SK-N-SH treated with all-trans-retinoic acid at 6 μM for 48 hours (cell line): ENCODE data around the gene ADAMTSL1.

Source experiments
- ATAC-seq: fragments of 200-7000 bp; cut with Tn5 transposase; 3 replicates; pipeline ENCODE4 v1.9.1; 2020; ENCODE audit warnings: mild to moderate bottlenecking, moderate library complexity
- ARNTL ChIP-seq: fragments of 450-650 bp; formaldehyde crosslinking; IDR thresholded peaks from 2 replicates; pipeline ENCODE4 v1.5.0; 2020; ENCODE audit warnings: low read depth, mild to moderate bottlenecking, moderate library complexity, borderline replicate concordance
- CSDC2 ChIP-seq: fragments of 250-450 bp; sonication (Bioruptor Pico); IDR thresholded peaks from 2 replicates; pipeline ENCODE4 v1.5.0; 2020; ENCODE audit warnings: mild to moderate bottlenecking, moderate library complexity
- GLIS3 ChIP-seq: fragments of 250-450 bp; sonication (Bioruptor Pico); IDR thresholded peaks from 2 replicates; pipeline ENCODE4 v1.5.0; 2020; ENCODE audit warnings: mild to moderate bottlenecking, moderate library complexity
- ISL1 ChIP-seq: fragments of 250-450 bp; sonication (Bioruptor Pico); IDR thresholded peaks from 2 replicates; pipeline ENCODE4 v2.1.2; 2022; ENCODE audit warnings: mild to moderate bottlenecking, moderate library complexity
- OSR1 ChIP-seq: fragments of 250-450 bp; sonication (Bioruptor Pico); IDR thresholded peaks from 2 replicates; pipeline ENCODE4 v1.8.0; 2022; ENCODE audit warnings: moderate library complexity, mild to moderate bottlenecking, inconsistent platforms
- PPARA ChIP-seq: fragments of 250-450 bp; sonication (Bioruptor Pico); IDR thresholded peaks from 2 replicates; pipeline ENCODE4 v1.5.0; 2020; ENCODE audit warnings: mild to moderate bottlenecking, borderline replicate concordance
- RARB ChIP-seq: fragments of 250-450 bp; sonication (Bioruptor Pico); IDR thresholded peaks from 2 replicates; pipeline ENCODE4 v1.8.0; 2021; ENCODE audit warnings: mild to moderate bottlenecking, moderate library complexity
- SNAI2 ChIP-seq: fragments of 250-450 bp; sonication (Bioruptor Pico); IDR thresholded peaks from 2 replicates; pipeline ENCODE4 v1.5.0; 2020; ENCODE audit warnings: mild to moderate bottlenecking, moderate library complexity
- TCF4 ChIP-seq: fragments of 250-450 bp; sonication (Bioruptor Pico); IDR thresholded peaks from 2 replicates; pipeline ENCODE4 v1.8.0; 2021; ENCODE audit warnings: mild to moderate bottlenecking, moderate library complexity, borderline replicate concordance
- TOX ChIP-seq: fragments of 250-450 bp; sonication (Bioruptor Pico); IDR thresholded peaks from 2 replicates; pipeline ENCODE4 v1.8.0; 2021; ENCODE audit warnings: mild to moderate bottlenecking, moderate library complexity, borderline replicate concordance
- ZC3H10 ChIP-seq: fragments of 250-450 bp; sonication (Bioruptor Pico); IDR thresholded peaks from 2 replicates; pipeline ENCODE4 v1.5.1; 2021; ENCODE audit warnings: mild to moderate bottlenecking, moderate library complexity
- ZFP3 ChIP-seq: fragments of 250-450 bp; sonication (Bioruptor Pico); IDR thresholded peaks from 2 replicates; pipeline ENCODE4 v1.5.0; 2020; ENCODE audit warnings: mild to moderate bottlenecking, moderate library complexity
- ZFP30 ChIP-seq: fragments of 450-650 bp; formaldehyde crosslinking; IDR thresholded peaks from 2 replicates; pipeline ENCODE4 v1.5.0; 2022; ENCODE audit warnings: mild to moderate bottlenecking, moderate library complexity
- ZNF565 ChIP-seq: fragments of 450-650 bp; formaldehyde crosslinking; conservative IDR thresholded peaks from 2 replicates; pipeline ENCODE4 v1.5.0; 2020; ENCODE audit warnings: low read depth, mild to moderate bottlenecking, moderate library complexity
- ZNF8 ChIP-seq: fragments of 450-650 bp; formaldehyde crosslinking; IDR thresholded peaks from 2 replicates; pipeline ENCODE4 v1.5.0; 2020; ENCODE audit warnings: mild to moderate bottlenecking, moderate library complexity
- TF ChIP-seq, protein P1 (sequence below): fragments of 250-450 bp; sonication (Bioruptor Pico); IDR thresholded peaks from 2 replicates; pipeline ENCODE4 v1.5.0; 2020; ENCODE audit warnings: mild to moderate bottlenecking, moderate library complexity
- TF ChIP-seq, protein P2 (sequence below): fragments of 250-450 bp; sonication (Bioruptor Pico); IDR thresholded peaks from 2 replicates; pipeline ENCODE4 v1.8.0; 2020; ENCODE audit warnings: mild to moderate bottlenecking, moderate library complexity, borderline replicate concordance
- TF ChIP-seq, protein P3 (sequence below): fragments of 250-450 bp; sonication (Bioruptor Pico); IDR thresholded peaks from 2 replicates; pipeline ENCODE4 v1.8.0; 2021; ENCODE audit warnings: low read depth, mild to moderate bottlenecking, moderate library complexity, borderline replicate concordance
- TF ChIP-seq, protein P4 (sequence below): fragments of 250-450 bp; sonication (Bioruptor Pico); IDR thresholded peaks from 2 replicates; pipeline ENCODE4 v1.5.1; 2021; ENCODE audit warnings: mild to moderate bottlenecking, moderate library complexity

ADAMTSL1 gene

DNA sequence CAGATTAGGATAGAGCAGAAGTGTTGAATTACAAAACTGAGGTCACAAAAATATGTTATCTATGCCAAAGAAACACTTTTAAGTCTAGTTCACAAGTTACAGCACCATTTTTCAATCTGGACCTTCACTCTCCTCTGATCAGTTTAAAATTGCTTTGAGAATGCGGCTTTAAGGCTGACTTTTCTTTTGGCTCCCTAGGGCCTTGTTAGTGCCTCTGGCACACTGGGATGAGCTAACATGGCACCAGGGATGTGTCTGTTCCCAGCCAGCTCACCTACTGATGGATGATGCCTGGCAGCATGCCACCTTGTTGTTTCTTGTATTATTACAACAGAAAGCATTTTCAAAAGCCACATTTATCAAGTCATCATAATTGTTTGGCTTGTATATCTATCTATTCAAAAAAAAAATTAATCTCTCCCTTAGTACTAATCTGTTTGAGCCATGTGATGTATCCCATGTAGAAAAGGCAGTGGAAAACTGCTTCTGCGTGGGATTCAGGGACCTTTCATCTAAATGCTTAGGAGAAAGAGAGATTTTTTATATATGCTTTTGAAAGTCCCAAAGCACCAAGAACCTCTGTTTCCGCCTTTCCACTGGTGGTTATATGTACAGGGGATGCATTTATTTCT, 46.6 kb downstream of the ADAMTSL1 start:
- TF ChIP-seq, protein P1, sequence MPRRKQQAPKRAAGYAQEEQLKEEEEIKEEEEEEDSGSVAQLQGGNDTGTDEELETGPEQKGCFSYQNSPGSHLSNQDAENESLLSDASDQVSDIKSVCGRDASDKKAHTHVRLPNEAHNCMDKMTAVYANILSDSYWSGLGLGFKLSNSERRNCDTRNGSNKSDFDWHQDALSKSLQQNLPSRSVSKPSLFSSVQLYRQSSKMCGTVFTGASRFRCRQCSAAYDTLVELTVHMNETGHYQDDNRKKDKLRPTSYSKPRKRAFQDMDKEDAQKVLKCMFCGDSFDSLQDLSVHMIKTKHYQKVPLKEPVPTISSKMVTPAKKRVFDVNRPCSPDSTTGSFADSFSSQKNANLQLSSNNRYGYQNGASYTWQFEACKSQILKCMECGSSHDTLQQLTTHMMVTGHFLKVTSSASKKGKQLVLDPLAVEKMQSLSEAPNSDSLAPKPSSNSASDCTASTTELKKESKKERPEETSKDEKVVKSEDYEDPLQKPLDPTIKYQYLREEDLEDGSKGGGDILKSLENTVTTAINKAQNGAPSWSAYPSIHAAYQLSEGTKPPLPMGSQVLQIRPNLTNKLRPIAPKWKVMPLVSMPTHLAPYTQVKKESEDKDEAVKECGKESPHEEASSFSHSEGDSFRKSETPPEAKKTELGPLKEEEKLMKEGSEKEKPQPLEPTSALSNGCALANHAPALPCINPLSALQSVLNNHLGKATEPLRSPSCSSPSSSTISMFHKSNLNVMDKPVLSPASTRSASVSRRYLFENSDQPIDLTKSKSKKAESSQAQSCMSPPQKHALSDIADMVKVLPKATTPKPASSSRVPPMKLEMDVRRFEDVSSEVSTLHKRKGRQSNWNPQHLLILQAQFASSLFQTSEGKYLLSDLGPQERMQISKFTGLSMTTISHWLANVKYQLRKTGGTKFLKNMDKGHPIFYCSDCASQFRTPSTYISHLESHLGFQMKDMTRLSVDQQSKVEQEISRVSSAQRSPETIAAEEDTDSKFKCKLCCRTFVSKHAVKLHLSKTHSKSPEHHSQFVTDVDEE (CRISPR knock-in tag) = no peak
- TF ChIP-seq ISL1 (CRISPR knock-in tag) (peak; percentile 71), TOX (CRISPR knock-in tag) (peak; percentile 65; the same call in 1 of the 2 replicates), RARB (CRISPR knock-in tag) (0 out of 2 replicates have a peak, but pooled peaks have one; percentile 15)
- ATAC-seq = peak; percentile 93

DNA sequence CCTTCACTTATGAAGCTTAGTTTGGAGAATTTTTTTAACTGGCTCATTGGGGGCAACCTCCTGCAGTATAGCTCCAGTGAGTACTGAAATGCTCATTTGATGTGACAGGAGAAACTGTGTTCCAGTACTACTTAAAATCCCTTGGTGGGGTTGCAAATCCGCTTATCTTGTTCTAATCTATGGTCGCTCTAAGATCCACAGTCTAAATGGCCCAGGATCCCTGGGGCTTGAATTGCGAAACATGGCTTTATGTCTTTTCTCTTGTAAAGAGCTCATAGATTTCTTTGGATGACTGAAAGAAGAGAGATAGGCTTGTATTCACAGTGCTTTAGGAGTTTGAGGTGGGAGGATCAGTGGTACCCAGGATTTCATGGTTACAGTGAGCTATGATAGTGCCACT, 52.7 kb downstream of the ADAMTSL1 start:
- TF ChIP-seq, protein P2, sequence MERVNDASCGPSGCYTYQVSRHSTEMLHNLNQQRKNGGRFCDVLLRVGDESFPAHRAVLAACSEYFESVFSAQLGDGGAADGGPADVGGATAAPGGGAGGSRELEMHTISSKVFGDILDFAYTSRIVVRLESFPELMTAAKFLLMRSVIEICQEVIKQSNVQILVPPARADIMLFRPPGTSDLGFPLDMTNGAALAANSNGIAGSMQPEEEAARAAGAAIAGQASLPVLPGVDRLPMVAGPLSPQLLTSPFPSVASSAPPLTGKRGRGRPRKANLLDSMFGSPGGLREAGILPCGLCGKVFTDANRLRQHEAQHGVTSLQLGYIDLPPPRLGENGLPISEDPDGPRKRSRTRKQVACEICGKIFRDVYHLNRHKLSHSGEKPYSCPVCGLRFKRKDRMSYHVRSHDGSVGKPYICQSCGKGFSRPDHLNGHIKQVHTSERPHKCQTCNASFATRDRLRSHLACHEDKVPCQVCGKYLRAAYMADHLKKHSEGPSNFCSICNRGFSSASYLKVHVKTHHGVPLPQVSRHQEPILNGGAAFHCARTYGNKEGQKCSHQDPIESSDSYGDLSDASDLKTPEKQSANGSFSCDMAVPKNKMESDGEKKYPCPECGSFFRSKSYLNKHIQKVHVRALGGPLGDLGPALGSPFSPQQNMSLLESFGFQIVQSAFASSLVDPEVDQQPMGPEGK (CRISPR knock-in tag) = no peak
- TF ChIP-seq PPARA (CRISPR knock-in tag) (no peak), SNAI2 (CRISPR knock-in tag) (no peak), ZNF565 (CRISPR knock-in tag) (no peak), ZNF8 (CRISPR knock-in tag) (no peak), OSR1 (CRISPR knock-in tag) (no peak), ISL1 (CRISPR knock-in tag) (no peak), ARNTL (CRISPR knock-in tag) (no peak), GLIS3 (no peak), ZFP3 (CRISPR knock-in tag) (no peak), CSDC2 (CRISPR knock-in tag) (no peak), TCF4 (CRISPR knock-in tag) (no peak), RARB (CRISPR knock-in tag) (no peak)
- TF ChIP-seq, protein P3, sequence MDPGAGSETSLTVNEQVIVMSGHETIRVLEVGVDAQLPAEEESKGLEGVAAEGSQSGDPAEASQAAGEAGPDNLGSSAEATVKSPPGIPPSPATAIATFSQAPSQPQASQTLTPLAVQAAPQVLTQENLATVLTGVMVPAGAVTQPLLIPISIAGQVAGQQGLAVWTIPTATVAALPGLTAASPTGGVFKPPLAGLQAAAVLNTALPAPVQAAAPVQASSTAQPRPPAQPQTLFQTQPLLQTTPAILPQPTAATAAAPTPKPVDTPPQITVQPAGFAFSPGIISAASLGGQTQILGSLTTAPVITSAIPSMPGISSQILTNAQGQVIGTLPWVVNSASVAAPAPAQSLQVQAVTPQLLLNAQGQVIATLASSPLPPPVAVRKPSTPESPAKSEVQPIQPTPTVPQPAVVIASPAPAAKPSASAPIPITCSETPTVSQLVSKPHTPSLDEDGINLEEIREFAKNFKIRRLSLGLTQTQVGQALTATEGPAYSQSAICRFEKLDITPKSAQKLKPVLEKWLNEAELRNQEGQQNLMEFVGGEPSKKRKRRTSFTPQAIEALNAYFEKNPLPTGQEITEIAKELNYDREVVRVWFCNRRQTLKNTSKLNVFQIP = no peak
- TF ChIP-seq, protein P4, sequence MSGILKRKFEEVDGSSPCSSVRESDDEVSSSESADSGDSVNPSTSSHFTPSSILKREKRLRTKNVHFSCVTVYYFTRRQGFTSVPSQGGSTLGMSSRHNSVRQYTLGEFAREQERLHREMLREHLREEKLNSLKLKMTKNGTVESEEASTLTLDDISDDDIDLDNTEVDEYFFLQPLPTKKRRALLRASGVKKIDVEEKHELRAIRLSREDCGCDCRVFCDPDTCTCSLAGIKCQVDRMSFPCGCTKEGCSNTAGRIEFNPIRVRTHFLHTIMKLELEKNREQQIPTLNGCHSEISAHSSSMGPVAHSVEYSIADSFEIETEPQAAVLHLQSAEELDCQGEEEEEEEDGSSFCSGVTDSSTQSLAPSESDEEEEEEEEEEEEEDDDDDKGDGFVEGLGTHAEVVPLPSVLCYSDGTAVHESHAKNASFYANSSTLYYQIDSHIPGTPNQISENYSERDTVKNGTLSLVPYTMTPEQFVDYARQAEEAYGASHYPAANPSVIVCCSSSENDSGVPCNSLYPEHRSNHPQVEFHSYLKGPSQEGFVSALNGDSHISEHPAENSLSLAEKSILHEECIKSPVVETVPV (CRISPR knock-in tag) = no peak
- no peak for ATAC-seq

DNA sequence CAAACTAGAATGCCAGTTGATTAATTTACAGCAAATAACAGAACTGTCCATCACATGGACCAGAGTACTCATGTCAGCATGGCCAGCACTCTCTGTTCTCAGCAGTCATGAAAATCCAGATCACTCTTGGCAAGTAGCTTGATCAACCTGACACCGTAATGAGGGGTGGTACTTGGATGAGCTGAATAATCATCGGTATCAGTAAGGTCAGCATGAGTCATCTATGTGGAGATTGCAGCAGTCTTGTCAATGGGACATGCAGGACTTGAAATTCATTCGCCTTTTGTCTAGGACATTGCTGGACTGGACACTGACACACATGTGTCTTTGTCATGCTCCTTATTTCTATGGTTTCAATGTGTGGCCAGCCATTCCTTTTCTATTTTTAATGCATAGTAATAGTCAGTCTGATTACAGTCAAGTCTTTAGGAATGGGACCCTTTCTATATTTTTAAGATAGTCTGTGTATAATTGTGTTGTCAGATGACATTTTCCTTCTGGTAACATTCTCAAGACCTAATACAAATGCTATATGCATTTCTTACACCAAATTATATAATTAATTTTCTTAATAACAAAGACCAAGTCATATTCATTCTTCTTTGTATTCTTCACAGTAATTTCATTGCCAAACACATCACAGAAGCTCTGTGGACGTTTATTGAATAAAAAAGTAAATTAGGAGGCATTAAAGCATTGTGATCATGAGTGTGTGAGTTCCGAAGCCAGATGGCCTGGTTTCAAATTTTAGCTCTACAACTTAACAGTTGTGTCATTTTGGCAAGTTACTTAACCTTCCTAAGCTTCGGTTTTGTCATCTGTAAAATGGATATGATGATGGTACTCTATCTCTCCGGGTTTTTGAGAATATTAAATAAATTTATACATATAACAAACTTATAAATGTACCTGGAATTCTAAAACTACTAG, 57.4 kb downstream of the ADAMTSL1 start:
- TF ChIP-seq ARNTL (CRISPR knock-in tag) (no peak), ZNF8 (CRISPR knock-in tag) (no peak), ZFP30 (no peak), ISL1 (CRISPR knock-in tag) (no peak), PPARA (CRISPR knock-in tag) (no peak)
- TF ChIP-seq, all 23 proteins: peak for 0
- no peak; the same call in 2 of the 3 replicates for ATAC-seq

DNA sequence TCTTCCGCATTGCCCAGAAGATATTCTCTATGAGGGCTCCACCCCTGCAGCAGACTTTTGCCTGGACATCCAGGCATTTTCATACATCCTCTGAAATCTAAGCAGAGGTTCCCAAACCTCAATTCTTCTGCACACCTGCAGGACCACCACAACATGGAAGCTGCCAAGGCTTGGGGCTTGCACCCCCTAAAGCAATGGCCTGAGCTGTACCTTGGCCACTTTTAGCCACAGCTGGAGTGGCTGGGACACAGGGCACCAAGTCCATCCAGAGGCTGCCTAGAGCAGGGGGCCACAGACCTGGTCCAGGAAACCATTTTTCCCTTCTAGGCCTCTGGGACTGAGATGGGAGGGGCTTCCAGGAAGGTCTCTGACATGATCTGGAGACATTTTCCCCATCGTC, 60.7 kb downstream of the ADAMTSL1 start:
- ATAC-seq = no peak
- TF ChIP-seq ARNTL (CRISPR knock-in tag) (no peak), ISL1 (CRISPR knock-in tag) (no peak), TCF4 (CRISPR knock-in tag) (no peak), ZC3H10 (no peak), GLIS3 (no peak)
- TF ChIP-seq, protein P1 (CRISPR knock-in tag) = no peak
- TF ChIP-seq, protein P3 = no peak
